Kidney (tissue), 14 donors: ENCODE results near the gene FXYD4. TPM values are rescaled to one million over a fixed set of nuclear protein-coding genes. Genes with fewer than 3 reads are reported as not detected.
"Not testable (repeated sequence)": the region's sequence is repeated elsewhere in the genome, so short reads cannot be mapped to it uniquely, and the experiment has no call there.

Source experiments
- DNase-seq, 5 donors: peaks; one replicate each; pipeline ENCODE4 v3.0.0-alpha.2; 2013 to 2020
- FAIRE-seq: peaks from 2 replicates; lab custom pipeline; 2012; peaks lifted over from hg19 to GRCh38; lab: Jason Lieb, UNC
- H3K27ac ChIP-seq, 2 donors: one replicate each; pipeline ENCODE4 v1.7.0; 2013; ENCODE audit warnings: low read depth in 2 of 2, low read length in 2 of 2, inconsistent platforms in 1 of 2
- H3K27me3 ChIP-seq: one replicate; pipeline ENCODE4 v1.7.1; 2013; ENCODE audit warnings: low read length, inconsistent platforms; ENCODE audit not compliant: control insufficient read depth, insufficient read depth
- H3K36me3 ChIP-seq, 3 donors: one replicate each; pipeline versions ENCODE4 v1.7.0 to v1.7.1; 2013; ENCODE audit warnings: low read length in 3 of 3, control low read depth in 1 of 3, inconsistent platforms in 1 of 3; ENCODE audit not compliant: insufficient read depth in 3 of 3, control insufficient read depth in 2 of 3
- H3K4me1 ChIP-seq, 3 donors: one replicate each; pipeline versions ENCODE4 v1.7.0 to v1.7.1; 2013; ENCODE audit warnings: low read length in 3 of 3, inconsistent platforms in 1 of 3, low read depth in 1 of 3; ENCODE audit not compliant: control insufficient read depth in 2 of 3, insufficient read depth in 2 of 3
- H3K4me3 ChIP-seq, 3 donors: one replicate each; pipeline versions ENCODE4 v1.7.0 to v1.8.1; 2013; ENCODE audit warnings: low read length in 3 of 3, control low read depth in 1 of 3, inconsistent platforms in 1 of 3
- H3K9ac ChIP-seq, 3 donors: one replicate each; pipeline versions ENCODE4 v1.7.0 to v1.7.1; 2013; ENCODE audit warnings: low read length in 3 of 3, control low read depth in 1 of 3, inconsistent platforms in 1 of 3
- H3K9me3 ChIP-seq, 3 donors: one replicate each; pipeline versions ENCODE4 v1.7.0 to v1.7.1; 2013; ENCODE audit warnings: low read length in 3 of 3, control low read depth in 1 of 3, inconsistent platforms in 1 of 3; ENCODE audit not compliant: control insufficient read depth in 2 of 3, insufficient read depth in 1 of 3
- intact Hi-C: fragments of 100-400 bp; cut with DNase I; formaldehyde crosslinking; loops from one replicate; pipeline ENCODE4 v1.11.1; 2022
- polyA plus RNA-seq: library from polyadenylated mRNA; stranded (reverse); fragments of 350-450 nt; fragmentation: Illumina TruSeq; extraction: RNeasy Lipid Tissue Mini Kit (QIAGEN cat#74804); gene quantifications from one replicate; pipeline ENCODE4 v1.2.3, GENCODE V29; 2014; ENCODE audit warnings: low read depth, low replicate concordance; ENCODE audit not compliant: insufficient read depth
- total RNA-seq: library from RNA; stranded (reverse); fragmentation: NEBNext Ultra II Directional; extraction: Animal tissue kit (Norgen Biotek cat#: 25700); gene quantifications from one replicate; pipeline ENCODE4 v1.2.1, GENCODE V29; 2021
- TF ChIP-seq, protein P1 (sequence below): IDR thresholded peaks from 3 replicates; pipeline ENCODE4 v1.5.1; 2012; ENCODE audit warnings: mild to moderate bottlenecking, moderate library complexity, borderline replicate concordance; ENCODE audit not compliant: insufficient read depth; ENCODE audit errors: extremely low read depth
- donor health status: control.
- donor health status: control.
- donor health status: control.
- donor health status: control.
- donor health status: control.
- donor health status: DM: yes; HTN: yes; CAD: no.
- donor health status: Normal renal cell carcinoma (clear cell type).

Gene FXYD4
- total and polyA plus RNA-seq, 2 donors from 2014 or later, result 109 to 392 TPM

GRCh38 chr10:43390759-43391158 lies 19.3 kb downstream of the FXYD4 start:
- DNase-seq (peak in 4 of 5 donors; percentile 22 to 69 (median 28)), FAIRE-seq (no peak)
- Histone ChIP-seq H3K4me3 (no peak overlapping the region), H3K4me1 (peaks cover 0 to 15% (median 5%) of the 10 kb centered on the region in 3 donors), H3K27me3 (no peaks in the 10 kb centered on the region), H3K36me3 (peaks cover 11 to 71% (median 50%) of the 10 kb centered on the region in 3 donors), H3K27ac (no peak overlapping the region), H3K9ac (no peak overlapping the region), H3K9me3 (no peaks in the 10 kb centered on the region)
- intact Hi-C loops, result no loop called here
- TF ChIP-seq, protein P1, sequence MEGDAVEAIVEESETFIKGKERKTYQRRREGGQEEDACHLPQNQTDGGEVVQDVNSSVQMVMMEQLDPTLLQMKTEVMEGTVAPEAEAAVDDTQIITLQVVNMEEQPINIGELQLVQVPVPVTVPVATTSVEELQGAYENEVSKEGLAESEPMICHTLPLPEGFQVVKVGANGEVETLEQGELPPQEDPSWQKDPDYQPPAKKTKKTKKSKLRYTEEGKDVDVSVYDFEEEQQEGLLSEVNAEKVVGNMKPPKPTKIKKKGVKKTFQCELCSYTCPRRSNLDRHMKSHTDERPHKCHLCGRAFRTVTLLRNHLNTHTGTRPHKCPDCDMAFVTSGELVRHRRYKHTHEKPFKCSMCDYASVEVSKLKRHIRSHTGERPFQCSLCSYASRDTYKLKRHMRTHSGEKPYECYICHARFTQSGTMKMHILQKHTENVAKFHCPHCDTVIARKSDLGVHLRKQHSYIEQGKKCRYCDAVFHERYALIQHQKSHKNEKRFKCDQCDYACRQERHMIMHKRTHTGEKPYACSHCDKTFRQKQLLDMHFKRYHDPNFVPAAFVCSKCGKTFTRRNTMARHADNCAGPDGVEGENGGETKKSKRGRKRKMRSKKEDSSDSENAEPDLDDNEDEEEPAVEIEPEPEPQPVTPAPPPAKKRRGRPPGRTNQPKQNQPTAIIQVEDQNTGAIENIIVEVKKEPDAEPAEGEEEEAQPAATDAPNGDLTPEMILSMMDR, result peak; percentile 32

GRCh38 chr10:43391496-43391895 lies 20.1 kb downstream of the FXYD4 start:
- TF ChIP-seq, protein P1, result no peak
- H3K4me1 ChIP-seq, result peaks cover 0 to 15% (median 5%) of the 10 kb centered on the region in 3 donors
- H3K9ac ChIP-seq, result no peak overlapping the region
- H3K27ac ChIP-seq, result no peak overlapping the region
- H3K9me3 ChIP-seq, result no peaks in the 10 kb centered on the region
- DNase-seq (peak in 1 of 5 donors; percentile 27), FAIRE-seq (no peak)
- intact Hi-C loops, result no loop called here
- H3K4me3 ChIP-seq, result no peak overlapping the region
- H3K27me3 ChIP-seq, result no peaks in the 10 kb centered on the region
- H3K36me3 ChIP-seq, result peaks cover 11 to 66% (median 50%) of the 10 kb centered on the region in 3 donors

DNA sequence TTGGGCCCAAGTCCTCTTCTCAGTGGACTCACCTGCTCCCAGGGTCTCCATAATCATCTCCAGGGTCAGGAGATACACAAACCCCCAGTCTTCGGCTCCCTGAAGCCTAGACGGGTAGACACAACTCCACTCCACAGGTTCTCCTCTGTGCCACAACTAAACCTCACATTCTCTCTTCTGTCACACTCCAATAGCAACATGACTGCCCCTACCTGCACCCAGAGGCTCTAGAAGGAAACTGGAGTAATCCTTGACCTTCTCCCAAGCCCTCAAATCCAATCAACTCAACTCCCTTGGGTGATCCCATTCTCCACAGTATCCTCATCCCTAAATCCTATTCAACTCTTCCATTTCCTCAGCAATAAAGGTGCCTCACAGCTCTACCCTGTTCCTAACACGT lies 21.3 kb downstream of the FXYD4 start:
- intact Hi-C loops, result no loop called here

GRCh38 chr10:43393186-43393585 lies 21.8 kb downstream of the FXYD4 start:
- peaks cover 0 to 20% (median 5%) of the 10 kb centered on the region in 3 donors for H3K4me1 ChIP-seq

More for the DNA sequence above, 21.3 kb downstream of the FXYD4 start:
- Histone ChIP-seq H3K9ac (no peak overlapping the region), H3K36me3 (peaks cover 4 to 54% (median 38%) of the 10 kb centered on the region in 3 donors), H3K4me1 (peaks cover 0 to 16% (median 5%) of the 10 kb centered on the region in 3 donors), H3K9me3 (no peaks in the 10 kb centered on the region), H3K4me3 (no peak overlapping the region), H3K27ac (no peak overlapping the region), H3K27me3 (no peaks in the 10 kb centered on the region)
- DNase-seq, result peak in 1 of 5 donors; percentile 6
- TF ChIP-seq, protein P1, result no peak
- no peak for FAIRE-seq

More at GRCh38 chr10:43393186-43393585, 21.8 kb downstream of the FXYD4 start:
- H3K27me3 ChIP-seq, H3K27ac ChIP-seq, H3K9ac ChIP-seq, intact Hi-C loops, H3K9me3 ChIP-seq, FAIRE-seq, DNase-seq, H3K4me3 ChIP-seq: not testable (repeated sequence)
- H3K36me3 ChIP-seq, result peaks cover 4 to 49% (median 34%) of the 10 kb centered on the region in 3 donors
